ENCODE data around the gene C19orf18.

C19orf18 gene

GRCh38 chr19:57974434-57974833 is at the start of gene C19orf18:
Gene C19orf18 (minus strand): TSS chr19:57974534. CDS start chr19:57974432, 102 bp downstream.
- TF ChIP-seq CTCF (IDR thresholded peaks at IDR 0.05) (no peak), ZFX (IDR thresholded peaks at IDR 0.05; ENCODE audit: borderline replicate concordance) (no peak)
- no peak within 1 kb of the TSS for H3K27ac ChIP-seq

- no peak for TF ChIP-seq ZFX (IDR thresholded peaks at IDR 0.05; ENCODE audit: borderline replicate concordance)
- no peak; the same call in 1 of the 2 replicates for TF ChIP-seq CTCF (IDR thresholded peaks at IDR 0.05)
- no peak overlapping the region for H3K27ac ChIP-seq
Observed at GRCh38 chr19:58022283-58022660, 47.9 kb upstream of the C19orf18 start.

- no peak overlapping the region for H3K27ac ChIP-seq
- no peak for TF ChIP-seq ZFX (IDR thresholded peaks at IDR 0.05; ENCODE audit: borderline replicate concordance)
- peak; percentile 60 for TF ChIP-seq CTCF (IDR thresholded peaks at IDR 0.05)
Observed at GRCh38 chr19:58021541-58022282, 47.4 kb upstream of the C19orf18 start.

GRCh38 chr19:58020129-58020528 is 45.8 kb upstream of the C19orf18 start:
- no peak overlapping the region for H3K27ac ChIP-seq
- TF ChIP-seq CTCF (IDR thresholded peaks at IDR 0.05) (no peak), ZFX (IDR thresholded peaks at IDR 0.05; ENCODE audit: borderline replicate concordance) (no peak)

- TF ChIP-seq CTCF (IDR thresholded peaks at IDR 0.05) (no peak), ZFX (IDR thresholded peaks at IDR 0.05; ENCODE audit: borderline replicate concordance) (no peak)
- H3K27ac ChIP-seq = no peak overlapping the region
Observed at GRCh38 chr19:58014141-58014540, 39.8 kb upstream of the C19orf18 start.

GRCh38 chr19:58010507-58010906 is 36.2 kb upstream of the C19orf18 start:
- H3K27ac ChIP-seq = no peak overlapping the region

More at GRCh38 chr19:58010507-58010906, 36.2 kb upstream of the C19orf18 start:
- TF ChIP-seq CTCF (IDR thresholded peaks at IDR 0.05) (no peak), ZFX (IDR thresholded peaks at IDR 0.05; ENCODE audit: borderline replicate concordance) (no peak)
